ENCODE data around the gene NBAS.
"Not testable (repeated sequence)": the region's sequence is repeated elsewhere in the genome, so short reads cannot be mapped to it uniquely, and the experiment has no call there.

Gene NBAS

GRCh38 chr2:15412309-15412708 lies 148.8 kb downstream of the NBAS start:
- DNase-seq (ENCODE audit: low read depth in 2 of 2), result no peak

GRCh38 chr2:15410884-15411283 lies 150.2 kb downstream of the NBAS start:
- no peak for DNase-seq (ENCODE audit: low read depth in 2 of 2)

GRCh38 chr2:15408759-15409158 lies 152.4 kb downstream of the NBAS start:
- DNase-seq (ENCODE audit: low read depth in 2 of 2), result no peak

GRCh38 chr2:15407666-15408065 lies 153.5 kb downstream of the NBAS start:
- no peak for DNase-seq (ENCODE audit: low read depth in 2 of 2)

GRCh38 chr2:15404511-15404910 lies 156.6 kb downstream of the NBAS start:
- DNase-seq (ENCODE audit: low read depth in 2 of 2), result not testable (repeated sequence)

GRCh38 chr2:15400240-15400826 lies 160.8 kb downstream of the NBAS start:
- DNase-seq (ENCODE audit: low read depth in 2 of 2), result no peak

GRCh38 chr2:15399241-15399640 lies 161.9 kb downstream of the NBAS start:
- DNase-seq (ENCODE audit: low read depth in 2 of 2), result no peak

- DNase-seq (ENCODE audit: low read depth in 2 of 2), result no peak
These were observed 169.4 kb downstream of the NBAS start for GRCh38 chr2:15391751-15392150.

GRCh38 chr2:15389895-15390294 lies 171.2 kb downstream of the NBAS start:
- DNase-seq (ENCODE audit: low read depth in 2 of 2), result no peak

GRCh38 chr2:15389326-15389700 lies 171.8 kb downstream of the NBAS start:
- no peak for DNase-seq (ENCODE audit: low read depth in 2 of 2)

GRCh38 chr2:15388406-15389325 lies 172.5 kb downstream of the NBAS start:
- no peak for DNase-seq (ENCODE audit: low read depth in 2 of 2)

GRCh38 chr2:15385184-15385583 lies 175.9 kb downstream of the NBAS start:
- DNase-seq (ENCODE audit: low read depth in 2 of 2), result no peak

GRCh38 chr2:15383695-15384350 lies 177.3 kb downstream of the NBAS start:
- no peak for DNase-seq (ENCODE audit: low read depth in 2 of 2)

GRCh38 chr2:15378148-15378908 lies 182.8 kb downstream of the NBAS start:
- DNase-seq (ENCODE audit: low read depth in 2 of 2), result no peak

GRCh38 chr2:15377202-15377601 lies 183.9 kb downstream of the NBAS start:
- DNase-seq (ENCODE audit: low read depth in 2 of 2), result no peak

- no peak for DNase-seq (ENCODE audit: low read depth in 2 of 2)
These were observed 189.1 kb downstream of the NBAS start for GRCh38 chr2:15372019-15372418.

GRCh38 chr2:15369129-15369528 lies 192.0 kb downstream of the NBAS start:
- DNase-seq (ENCODE audit: low read depth in 2 of 2), result no peak

GRCh38 chr2:15367715-15368114 lies 193.4 kb downstream of the NBAS start:
- no peak for DNase-seq (ENCODE audit: low read depth in 2 of 2)

- DNase-seq (ENCODE audit: low read depth in 2 of 2), result no peak
These were observed 193.9 kb downstream of the NBAS start for GRCh38 chr2:15367205-15367604.

- no peak for DNase-seq (ENCODE audit: low read depth in 2 of 2)
These were observed 195.7 kb downstream of the NBAS start for GRCh38 chr2:15365411-15365810.

- no peak for DNase-seq (ENCODE audit: low read depth in 2 of 2)
These were observed 196.6 kb downstream of the NBAS start for GRCh38 chr2:15364561-15364960.

- DNase-seq (ENCODE audit: low read depth in 2 of 2), result no peak
These were observed 197.4 kb downstream of the NBAS start for GRCh38 chr2:15363734-15364133.

Data from stimulated activated CD8-positive, alpha-beta memory T cell treated with anti-CD3 and anti-CD28 coated beads, Interleukin-15, amount 100 ng/mL, for 4 hours (primary cell).